ENCODE results near the gene ADCY3. TPM values are rescaled to one million over a fixed set of nuclear protein-coding genes. Genes with fewer than 3 reads are reported as not detected.

Gene ADCY3
- total RNA-seq, 5 donors from 2014 or later (not counting 1 experiment from before 2014, with no cell fraction given) = 21.4 to 35.6 (median 32.8) TPM

DNA sequence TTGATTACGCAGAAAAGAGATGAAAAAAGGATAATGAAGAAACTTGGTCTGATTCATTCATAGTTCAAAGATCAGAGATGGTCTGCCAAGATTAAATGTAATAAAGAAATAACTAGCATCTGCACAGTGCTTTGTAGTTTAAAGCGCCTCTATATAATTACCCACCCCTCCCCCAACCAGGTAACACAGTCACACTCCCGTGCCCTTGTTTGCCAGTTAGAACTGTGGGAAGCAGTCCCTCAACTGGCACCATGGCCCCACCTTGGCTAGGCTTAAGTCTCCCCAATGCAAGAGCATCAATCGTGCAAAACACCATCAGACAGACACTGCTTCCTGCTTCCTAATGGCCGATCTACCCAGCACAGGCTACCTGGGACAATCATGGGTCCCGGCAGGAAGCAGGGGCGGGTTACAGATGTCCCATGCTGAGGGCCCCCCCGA lies 11.6 kb downstream of the ADCY3 start:
- Mint-ChIP-seq H3K27me3 (no peaks in the 10 kb centered on the region), H3K27ac (no peak overlapping the region), H3K9me3 (no peaks in the 10 kb centered on the region), H3K4me3 (no peak overlapping the region), H3K36me3 (peaks cover 30% of the 10 kb centered on the region), H3K4me1 (peaks cover 0 to 16% (median 5%) of the 10 kb centered on the region in 3 donors)
- Histone ChIP-seq H3K36me3 (ENCODE audit: control insufficient read depth in 2 of 2, extremely low read depth in 1 of 2, insufficient read depth in 1 of 2, low read length in 1 of 2) (peaks cover 0 to 3% of the 10 kb centered on the region in 2 donors), H3K9me3 (no peaks in the 10 kb centered on the region), H3K4me3 (ENCODE audit: control insufficient read depth in 1 of 2, extremely low read depth in 1 of 2, low read length in 1 of 2) (no peak overlapping the region), H3K27ac (ENCODE audit: low read length) (no peak overlapping the region), H3K27me3 (replicated peaks in 1 of 2; ENCODE audit: control insufficient read depth in 2 of 2, extremely low read depth in 1 of 2, insufficient read depth in 2 of 2, low read length in 1 of 2) (no peaks in the 10 kb centered on the region), H3K4me1 (ENCODE audit: control insufficient read depth in 1 of 2, extremely low read depth in 1 of 2, insufficient read depth in 2 of 2, low read length in 2 of 2) (no peaks in the 10 kb centered on the region)
- POLR2A ChIA-PET = no interaction called here
- no peak for ATAC-seq (replicated peaks in 1 of 4)
- CTCF ChIA-PET = interaction anchor here in 1 of 2 donors (0.6 kb wide), 1 partner anchor 177 kb away, joined by 3 read pairs; no protein-coding TSS in a partner anchor
- DNase-seq = no peak
- WGBS (ENCODE audit: insufficient coverage) = 83% methylated on average over 5 of the region's 8 CpGs

DNA sequence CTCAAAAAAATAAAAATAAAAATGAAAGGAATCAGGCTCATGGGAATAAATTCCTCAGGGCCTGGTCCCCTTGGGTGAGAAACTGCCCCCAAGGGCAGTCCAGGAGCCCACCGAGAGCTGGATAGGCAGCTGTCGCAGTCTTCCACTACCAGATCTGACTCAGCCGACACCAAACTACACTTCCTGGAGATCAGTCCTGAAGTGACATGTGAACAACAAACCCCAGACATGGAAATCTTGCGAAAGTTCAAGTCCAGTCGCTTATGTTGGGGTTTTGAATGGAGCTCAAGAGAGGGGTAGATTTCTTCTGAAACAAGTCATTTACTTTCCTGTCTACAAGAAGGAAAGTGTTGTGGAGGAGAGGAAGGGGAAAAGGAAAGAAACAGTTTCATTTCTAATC lies 12.9 kb downstream of the ADCY3 start:
- ATAC-seq (replicated peaks in 1 of 4) (no peak), DNase-seq (no peak)
- no peak overlapping the region for H3K27ac Mint-ChIP-seq
- ChIA-PET POLR2A (no interaction called here), CTCF (no interaction called here)
- peaks cover 0 to 10% (median 5%) of the 10 kb centered on the region in 3 donors for H3K4me1 Mint-ChIP-seq
- Histone ChIP-seq H3K4me1 (ENCODE audit: control insufficient read depth in 1 of 2, extremely low read depth in 1 of 2, insufficient read depth in 2 of 2, low read length in 2 of 2) (no peaks in the 10 kb centered on the region), H3K27me3 (replicated peaks in 1 of 2; ENCODE audit: control insufficient read depth in 2 of 2, extremely low read depth in 1 of 2, insufficient read depth in 2 of 2, low read length in 1 of 2) (no peaks in the 10 kb centered on the region), H3K9me3 (no peaks in the 10 kb centered on the region), H3K27ac (ENCODE audit: low read length) (no peak overlapping the region), H3K36me3 (ENCODE audit: control insufficient read depth in 2 of 2, extremely low read depth in 1 of 2, insufficient read depth in 1 of 2, low read length in 1 of 2) (no peaks in the 10 kb centered on the region), H3K4me3 (ENCODE audit: control insufficient read depth in 1 of 2, extremely low read depth in 1 of 2, low read length in 1 of 2) (no peak overlapping the region)
- whole genome bisulfite sequencing (ENCODE audit: insufficient coverage) = 80% methylated on average over 1 of the region's 5 CpGs
- peaks cover 31% of the 10 kb centered on the region for H3K36me3 Mint-ChIP-seq
- H3K9me3 Mint-ChIP-seq = no peaks in the 10 kb centered on the region
- H3K27me3 Mint-ChIP-seq = no peaks in the 10 kb centered on the region
- H3K4me3 Mint-ChIP-seq = no peak overlapping the region

DNA sequence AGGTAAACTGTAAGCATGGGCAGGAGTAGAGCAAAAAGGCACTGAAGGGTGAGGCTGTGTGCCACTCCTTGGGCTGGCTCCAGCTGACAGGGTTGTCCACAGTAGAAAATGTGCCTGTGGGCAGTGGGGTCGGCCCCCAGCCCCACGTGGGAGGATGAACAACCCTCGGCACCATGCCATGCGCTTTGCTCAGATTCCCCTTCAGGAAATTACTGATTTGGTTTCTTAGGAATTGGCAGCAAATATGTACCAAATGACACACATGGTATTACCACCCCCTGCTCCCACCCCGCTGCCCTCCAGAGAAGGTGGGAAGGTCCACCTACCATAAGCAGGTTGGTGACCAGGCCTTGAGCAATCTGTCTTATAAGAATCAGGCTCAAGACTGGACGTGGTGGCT lies 13.6 kb downstream of the ADCY3 start:
- no peaks in the 10 kb centered on the region for H3K9me3 ChIP-seq
- peaks cover 28% of the 10 kb centered on the region for H3K36me3 Mint-ChIP-seq
- H3K27ac Mint-ChIP-seq = no peak overlapping the region
- CTCF ChIA-PET = no interaction called here
- no peaks in the 10 kb centered on the region for H3K4me1 ChIP-seq (ENCODE audit: control insufficient read depth in 1 of 2, extremely low read depth in 1 of 2, insufficient read depth in 2 of 2, low read length in 2 of 2)
- no peaks in the 10 kb centered on the region for H3K36me3 ChIP-seq (ENCODE audit: control insufficient read depth in 2 of 2, extremely low read depth in 1 of 2, insufficient read depth in 1 of 2, low read length in 1 of 2)
- H3K27me3 ChIP-seq (replicated peaks in 1 of 2; ENCODE audit: control insufficient read depth in 2 of 2, extremely low read depth in 1 of 2, insufficient read depth in 2 of 2, low read length in 1 of 2) = no peaks in the 10 kb centered on the region
- H3K4me3 ChIP-seq (ENCODE audit: control insufficient read depth in 1 of 2, extremely low read depth in 1 of 2, low read length in 1 of 2) = no peak overlapping the region
- no peaks in the 10 kb centered on the region for H3K9me3 Mint-ChIP-seq
- DNase-seq (no peak), ATAC-seq (replicated peaks in 1 of 4) (no peak)
- H3K4me3 Mint-ChIP-seq = no peak overlapping the region
- POLR2A ChIA-PET = no interaction called here
- H3K4me1 Mint-ChIP-seq = peaks cover 0 to 6% (median 3%) of the 10 kb centered on the region in 3 donors
- H3K27ac ChIP-seq (ENCODE audit: low read length) = no peak overlapping the region
- WGBS (ENCODE audit: insufficient coverage) = no CpG with 5 or more reads among the region's 6 CpGs
- no peaks in the 10 kb centered on the region for H3K27me3 Mint-ChIP-seq

DNA sequence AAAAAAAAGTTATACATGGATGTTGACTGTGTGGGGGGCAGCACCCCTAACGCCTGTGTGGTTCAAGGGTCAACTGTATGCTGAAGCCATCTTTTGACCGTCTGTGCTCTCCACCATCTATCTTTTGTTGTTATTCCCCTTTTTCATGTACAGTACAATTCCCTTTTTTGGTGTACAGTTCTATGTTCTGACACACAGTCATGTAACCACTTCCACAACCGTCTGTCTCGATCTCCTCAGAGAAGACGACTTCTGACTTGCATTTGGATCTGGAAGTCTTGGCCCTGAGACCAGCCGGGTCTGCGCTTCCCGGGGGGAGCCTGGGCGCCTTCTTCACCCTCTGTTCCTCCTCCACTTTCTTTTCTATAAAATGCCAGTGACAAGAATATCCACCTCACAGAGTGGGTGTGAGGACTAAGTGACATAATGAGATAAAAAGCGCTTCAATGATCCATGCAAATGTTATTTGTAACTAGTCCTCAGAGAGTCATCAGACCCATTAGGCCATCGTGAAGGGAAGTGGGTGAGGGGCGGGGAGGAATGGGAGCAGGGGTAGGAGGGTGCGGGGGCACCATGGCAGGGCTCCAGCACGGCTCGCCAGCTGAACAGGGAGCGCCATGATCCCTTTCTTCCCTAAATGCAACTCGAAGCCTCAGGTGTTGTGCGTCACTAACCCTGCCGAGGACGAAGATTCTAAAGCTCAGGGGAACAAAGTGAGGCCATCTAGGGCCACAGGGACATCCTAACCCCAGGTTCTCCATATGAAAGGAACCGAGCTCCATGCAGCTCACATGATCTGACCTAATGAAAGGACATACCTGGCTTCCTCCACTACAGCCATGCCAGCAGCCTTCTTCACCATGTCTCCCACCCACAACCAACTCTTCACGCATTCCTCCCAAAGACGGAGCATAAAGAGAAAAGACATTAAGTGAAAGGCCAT lies 16.6 kb downstream of the ADCY3 start:
- DNase-seq (no peak), ATAC-seq (replicated peaks in 1 of 4) (no peak)
- no peaks in the 10 kb centered on the region for H3K27me3 ChIP-seq (replicated peaks in 1 of 2; ENCODE audit: control insufficient read depth in 2 of 2, extremely low read depth in 1 of 2, insufficient read depth in 2 of 2, low read length in 1 of 2)
- no peaks in the 10 kb centered on the region for H3K9me3 ChIP-seq
- H3K4me1 ChIP-seq (ENCODE audit: control insufficient read depth in 1 of 2, extremely low read depth in 1 of 2, insufficient read depth in 2 of 2, low read length in 2 of 2) = no peaks in the 10 kb centered on the region
- no peak overlapping the region for H3K27ac ChIP-seq (ENCODE audit: low read length)
- no peaks in the 10 kb centered on the region for H3K9me3 Mint-ChIP-seq
- H3K36me3 ChIP-seq (ENCODE audit: control insufficient read depth in 2 of 2, extremely low read depth in 1 of 2, insufficient read depth in 1 of 2, low read length in 1 of 2) = peaks cover 0 to 4% of the 10 kb centered on the region in 2 donors
- H3K36me3 Mint-ChIP-seq = peaks cover 32% of the 10 kb centered on the region
- peaks cover 0 to 3% (median 0%) of the 10 kb centered on the region in 3 donors for H3K4me1 Mint-ChIP-seq
- H3K27ac Mint-ChIP-seq = no peak overlapping the region
- H3K4me3 ChIP-seq (ENCODE audit: control insufficient read depth in 1 of 2, extremely low read depth in 1 of 2, low read length in 1 of 2) = no peak overlapping the region
- H3K4me3 Mint-ChIP-seq = no peak overlapping the region
- 98% methylated on average over 14 of the region's 23 CpGs for WGBS (ENCODE audit: insufficient coverage)
- POLR2A ChIA-PET = no interaction called here
- CTCF ChIA-PET = no interaction called here
- no peaks in the 10 kb centered on the region for H3K27me3 Mint-ChIP-seq

DNA sequence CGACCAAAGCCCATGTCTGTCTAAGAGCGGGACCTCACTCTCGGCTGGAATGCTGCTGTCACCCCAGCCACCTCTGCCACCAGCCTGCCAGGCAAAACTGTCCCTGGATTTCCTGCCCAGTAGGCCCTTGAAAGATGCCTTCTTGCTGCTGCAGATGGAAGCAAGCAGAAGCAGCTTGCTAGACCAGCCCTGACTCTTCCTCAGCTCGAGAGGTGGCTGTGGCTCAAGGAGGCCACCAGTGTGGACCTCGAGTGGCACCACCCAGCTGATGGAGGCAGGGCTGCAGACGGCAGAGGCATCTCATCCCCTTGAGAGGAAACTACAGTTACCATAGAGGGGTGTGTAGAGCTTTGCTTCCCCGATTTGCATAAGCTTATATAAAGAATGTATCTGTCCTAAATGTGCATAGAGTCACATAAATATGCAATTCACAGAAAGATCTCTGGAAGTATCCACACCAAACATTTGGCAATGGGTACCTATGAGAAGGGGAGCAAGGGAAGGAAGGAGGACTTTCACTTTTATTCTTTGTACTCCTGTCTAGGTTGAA lies 20.6 kb downstream of the ADCY3 start:
- ChIA-PET POLR2A (no interaction called here), CTCF (no interaction called here)
- Histone ChIP-seq H3K27me3 (replicated peaks in 1 of 2; ENCODE audit: control insufficient read depth in 2 of 2, extremely low read depth in 1 of 2, insufficient read depth in 2 of 2, low read length in 1 of 2) (no peaks in the 10 kb centered on the region), H3K36me3 (ENCODE audit: control insufficient read depth in 2 of 2, extremely low read depth in 1 of 2, insufficient read depth in 1 of 2, low read length in 1 of 2) (peaks cover 0 to 4% of the 10 kb centered on the region in 2 donors), H3K4me3 (ENCODE audit: control insufficient read depth in 1 of 2, extremely low read depth in 1 of 2, low read length in 1 of 2) (no peak overlapping the region), H3K4me1 (ENCODE audit: control insufficient read depth in 1 of 2, extremely low read depth in 1 of 2, insufficient read depth in 2 of 2, low read length in 2 of 2) (no peaks in the 10 kb centered on the region), H3K27ac (ENCODE audit: low read length) (no peak overlapping the region), H3K9me3 (no peaks in the 10 kb centered on the region)
- H3K4me3 Mint-ChIP-seq = no peak overlapping the region
- no peaks in the 10 kb centered on the region for H3K27me3 Mint-ChIP-seq
- peaks cover 11 to 19% (median 19%) of the 10 kb centered on the region in 3 donors for H3K9me3 Mint-ChIP-seq
- ATAC-seq (replicated peaks in 1 of 4) (no peak), DNase-seq (no peak)
- WGBS (ENCODE audit: insufficient coverage) = 100% methylated on average over 3 of the region's 7 CpGs
- no peak overlapping the region for H3K27ac Mint-ChIP-seq
- no peaks in the 10 kb centered on the region for H3K4me1 Mint-ChIP-seq
- peaks cover 57% of the 10 kb centered on the region for H3K36me3 Mint-ChIP-seq

DNA sequence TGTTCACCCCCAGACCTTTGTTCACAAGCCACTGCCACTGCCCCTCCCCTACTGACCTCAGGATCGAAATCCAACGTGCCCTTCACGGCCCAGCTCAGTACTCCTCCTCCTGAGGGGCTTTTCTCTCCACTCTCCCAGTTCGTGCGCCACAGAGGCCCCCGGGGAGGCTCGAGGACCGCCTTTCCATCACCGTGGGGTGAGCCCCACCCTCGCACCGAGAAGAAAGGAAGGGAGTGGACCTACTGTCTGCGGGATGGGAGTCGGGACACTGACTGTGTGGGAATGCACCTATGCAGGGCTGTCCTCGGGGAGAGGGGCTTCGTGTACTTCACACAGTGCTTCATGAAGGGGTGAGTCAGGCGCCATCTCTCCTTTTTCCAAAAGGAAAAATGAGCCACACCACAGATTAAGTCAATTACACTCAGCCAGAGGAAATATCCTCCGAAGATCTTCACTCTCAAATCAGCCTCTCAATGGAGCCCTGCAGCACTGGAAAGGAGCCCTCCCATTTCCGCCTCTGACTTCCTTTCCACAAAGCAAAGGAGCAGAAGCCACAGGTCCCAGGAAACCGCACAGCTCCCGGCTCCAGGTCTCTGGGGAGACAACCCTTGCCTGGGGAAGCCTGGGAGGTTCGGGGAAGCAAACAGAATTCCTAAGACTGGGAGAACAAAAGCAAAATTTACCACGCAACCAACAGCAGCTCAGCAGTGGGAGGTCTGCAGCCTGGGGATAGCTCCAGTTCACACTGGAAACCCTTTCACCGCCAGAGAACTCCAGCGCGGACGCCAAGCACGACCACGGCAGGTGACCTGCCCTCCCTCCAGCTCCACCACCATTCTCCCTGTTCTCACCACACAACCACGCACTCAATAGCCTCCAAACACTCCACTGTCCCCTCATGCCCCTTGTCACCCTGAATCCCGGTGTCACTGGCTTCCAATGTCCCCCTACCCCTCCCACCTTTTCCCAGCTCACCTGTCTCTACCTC lies 21.6 kb downstream of the ADCY3 start:
- ATAC-seq (replicated peaks in 1 of 4) (no peak), DNase-seq (no peak)
- ChIA-PET CTCF (no interaction called here), POLR2A (no interaction called here)
- no peak overlapping the region for H3K27ac ChIP-seq (ENCODE audit: low read length)
- H3K4me3 ChIP-seq (ENCODE audit: control insufficient read depth in 1 of 2, extremely low read depth in 1 of 2, low read length in 1 of 2) = no peak overlapping the region
- 98% methylated on average over 17 of the region's 30 CpGs for WGBS (ENCODE audit: insufficient coverage)
- peaks cover 16 to 25% (median 23%) of the 10 kb centered on the region in 3 donors for H3K9me3 Mint-ChIP-seq
- H3K27me3 ChIP-seq (replicated peaks in 1 of 2; ENCODE audit: control insufficient read depth in 2 of 2, extremely low read depth in 1 of 2, insufficient read depth in 2 of 2, low read length in 1 of 2) = no peaks in the 10 kb centered on the region
- H3K4me1 ChIP-seq (ENCODE audit: control insufficient read depth in 1 of 2, extremely low read depth in 1 of 2, insufficient read depth in 2 of 2, low read length in 2 of 2) = no peaks in the 10 kb centered on the region
- H3K4me1 Mint-ChIP-seq = no peaks in the 10 kb centered on the region
- no peaks in the 10 kb centered on the region for H3K27me3 Mint-ChIP-seq
- H3K27ac Mint-ChIP-seq = no peak overlapping the region
- H3K4me3 Mint-ChIP-seq = no peak overlapping the region
- H3K36me3 Mint-ChIP-seq = peaks cover 61% of the 10 kb centered on the region
- no peaks in the 10 kb centered on the region for H3K9me3 ChIP-seq
- H3K36me3 ChIP-seq (ENCODE audit: control insufficient read depth in 2 of 2, extremely low read depth in 1 of 2, insufficient read depth in 1 of 2, low read length in 1 of 2) = peaks cover 0 to 4% of the 10 kb centered on the region in 2 donors
